ENCODE data around the gene ERBB4.

The ERBB4 gene

GRCh38 chr2:211982162-211982561 lies 556.4 kb downstream of the ERBB4 start:
- no peak for DNase-seq

- no peak for DNase-seq
Measured at GRCh38 chr2:211981451-211981850, 557.2 kb downstream of the ERBB4 start.

- DNase-seq = no peak
Measured at GRCh38 chr2:211976076-211976475, 562.5 kb downstream of the ERBB4 start.

GRCh38 chr2:211967234-211967633 lies 571.4 kb downstream of the ERBB4 start:
- no peak for DNase-seq

- no peak for DNase-seq
Measured at GRCh38 chr2:211963969-211964368, 574.6 kb downstream of the ERBB4 start.

- no peak for DNase-seq
Measured at GRCh38 chr2:211957799-211958198, 580.8 kb downstream of the ERBB4 start.

GRCh38 chr2:211955648-211956047 lies 583.0 kb downstream of the ERBB4 start:
- no peak for DNase-seq

GRCh38 chr2:211948932-211949331 lies 589.7 kb downstream of the ERBB4 start:
- no peak for DNase-seq

GRCh38 chr2:211946960-211947359 lies 591.6 kb downstream of the ERBB4 start:
- DNase-seq = no peak

GRCh38 chr2:211944572-211944971 lies 594.0 kb downstream of the ERBB4 start:
- no peak for DNase-seq

GRCh38 chr2:211942153-211942552 lies 596.4 kb downstream of the ERBB4 start:
- DNase-seq = no peak

- DNase-seq = no peak
Measured at GRCh38 chr2:211941216-211941747, 597.3 kb downstream of the ERBB4 start.

GRCh38 chr2:211939177-211939576 lies 599.4 kb downstream of the ERBB4 start:
- DNase-seq = no peak

GRCh38 chr2:211934811-211935210 lies 603.8 kb downstream of the ERBB4 start:
- no peak for DNase-seq

GRCh38 chr2:211931314-211931713 lies 607.3 kb downstream of the ERBB4 start:
- no peak for DNase-seq

- DNase-seq = no peak
Measured at GRCh38 chr2:211930331-211930730, 608.3 kb downstream of the ERBB4 start.

- no peak for DNase-seq
Measured at GRCh38 chr2:211928201-211928600, 610.4 kb downstream of the ERBB4 start.

GRCh38 chr2:211923019-211923418 lies 615.6 kb downstream of the ERBB4 start:
- no peak for DNase-seq

GRCh38 chr2:211903961-211904360 lies 634.6 kb downstream of the ERBB4 start:
- DNase-seq = no peak

GRCh38 chr2:211901226-211901846 lies 637.3 kb downstream of the ERBB4 start:
- no peak for DNase-seq

- no peak for DNase-seq
Measured at GRCh38 chr2:211900518-211900917, 638.1 kb downstream of the ERBB4 start.

GRCh38 chr2:211900000-211900399 lies 638.6 kb downstream of the ERBB4 start:
- no peak for DNase-seq

GRCh38 chr2:211898702-211899101 lies 639.9 kb downstream of the ERBB4 start:
- DNase-seq = no peak

GRCh38 chr2:211881449-211881848 lies 657.2 kb downstream of the ERBB4 start:
- no peak for DNase-seq

- no peak for DNase-seq
Measured at GRCh38 chr2:211879323-211879722, 659.3 kb downstream of the ERBB4 start.

All from T-helper 1 cell (primary cell).